Endothelial cell of umbilical vein (primary cell): ENCODE measurements around the gene KRTAP3-3. TPM values are rescaled to one million over a fixed set of nuclear protein-coding genes. Genes with fewer than 3 reads are reported as not detected.

ENCODE experiments used
- BruUV-seq: library from RNA; stranded (reverse); fragments of 400-500 nt; replicated peaks from 2 replicates; lab custom pipeline; 2021; lab: Mats Ljungman, UMichigan
- CTCF ChIA-PET: fragments of 300-600, 350-600 bp; sonication (Branson Sonifier 250); formaldehyde crosslinking; loops from one replicate; lab custom pipeline; 2021; ENCODE audit warnings: antibody characterized with exemption, inconsistent platforms; lab: Charles Lee
- POLR2A ChIA-PET: fragments of 300-600, 350-600 bp; sonication (Branson Sonifier 250); formaldehyde crosslinking; loops from one replicate; lab custom pipeline; 2021; ENCODE audit warnings: antibody characterized with exemption, inconsistent platforms; lab: Charles Lee
- DNase-seq: peaks from one replicate; pipeline ENCODE4 v3.0.0-alpha.2; 2011; ENCODE audit warnings: low read depth, low spot score
- FAIRE-seq: peaks from 2 replicates; lab custom pipeline; 2011; peaks lifted over from hg19 to GRCh38; lab: Jason Lieb, UNC
- H2AFZ ChIP-seq: 2 replicates; pipeline ENCODE4 v1.6.0; 2012; ENCODE audit warnings: low read depth, low read length, control low read depth, inconsistent platforms
- H3K27ac ChIP-seq: 2 replicates; pipeline ENCODE4 v1.5.1; 2011; ENCODE audit warnings: low read depth, mild to moderate bottlenecking, control low read depth, low read length, moderate library complexity; ENCODE audit not compliant: insufficient read depth
- H3K27me3 ChIP-seq, 2 experiments: 2 replicates each; pipeline versions ENCODE4 v1.6.0 to v1.6.1; 2011; ENCODE audit warnings: low read length in 2 of 2, mixed read lengths in 1 of 2; ENCODE audit not compliant: control insufficient read depth in 2 of 2, insufficient read depth in 2 of 2
- H3K36me3 ChIP-seq, 2 experiments: 2 replicates in 1 of 2; 3 replicates in 1 of 2; pipeline ENCODE4 v1.5.1; 2011; ENCODE audit warnings: low read length in 2 of 2, mild to moderate bottlenecking in 1 of 2, moderate library complexity in 1 of 2; ENCODE audit not compliant: control insufficient read depth in 2 of 2, insufficient read depth in 2 of 2; ENCODE audit errors: extremely low read depth in 1 of 2
- H3K4me1 ChIP-seq: 3 replicates; pipeline ENCODE4 v1.5.1; 2011; ENCODE audit warnings: mild to moderate bottlenecking, low read length; ENCODE audit not compliant: control insufficient read depth, insufficient read depth; ENCODE audit errors: extremely low read depth
- H3K4me2 ChIP-seq: 2 replicates; pipeline ENCODE4 v1.6.1; 2011; ENCODE audit warnings: low read length, control low read depth, mixed read lengths; ENCODE audit not compliant: insufficient read depth
- H3K4me3 ChIP-seq, 3 experiments: fragments of 200-600 bp in 1 of 3; sonication (generic), shearing (Covaris generic) in 1 of 3; replicated peaks in 1 of 3; 2 replicates each; pipeline ENCODE4 v1.5.1; 2011 to 2016; ENCODE audit warnings: control low read depth in 3 of 3, low read length in 3 of 3, mild to moderate bottlenecking in 2 of 3, inconsistent platforms in 1 of 3, low read depth in 1 of 3, moderate library complexity in 1 of 3; ENCODE audit not compliant: insufficient read depth in 1 of 3
- H3K79me2 ChIP-seq: 2 replicates; pipeline ENCODE4 v1.6.0; 2012; ENCODE audit warnings: low read length, inconsistent platforms; ENCODE audit not compliant: control insufficient read depth, insufficient read depth
- H3K9ac ChIP-seq: replicated peaks from 2 replicates; pipeline ENCODE3; 2011; ENCODE audit warnings: low read length, control low read depth; ENCODE audit not compliant: insufficient read depth; ENCODE audit errors: extremely low read depth
- H3K9me1 ChIP-seq: replicated peaks from 3 replicates; pipeline ENCODE4 v1.6.0; 2011; ENCODE audit warnings: mild to moderate bottlenecking, low read length; ENCODE audit not compliant: control insufficient read depth, insufficient read depth; ENCODE audit errors: extremely low read depth
- H3K9me3 ChIP-seq: replicated peaks from 2 replicates; pipeline ENCODE4 v1.5.1; 2012; ENCODE audit warnings: low read length, inconsistent platforms; ENCODE audit not compliant: control insufficient read depth, insufficient read depth
- H4K20me1 ChIP-seq: replicated peaks from 2 replicates; pipeline ENCODE3; 2011; ENCODE audit warnings: mild to moderate bottlenecking, low read length; ENCODE audit not compliant: control insufficient read depth, insufficient read depth; ENCODE audit errors: extremely low read depth
- CTCF ChIP-seq, 2 donors: IDR thresholded peaks; 1 replicate in 1 of 2; 2 replicates in 1 of 2; pipeline ENCODE4 v1.5.1; 2011; ENCODE audit warnings: low read length in 2 of 2, mild to moderate bottlenecking in 2 of 2, moderate library complexity in 2 of 2, control low read depth in 1 of 2, inconsistent platforms in 1 of 2, low read depth in 1 of 2; ENCODE audit not compliant: insufficient read depth in 1 of 2; ENCODE audit errors: extremely low read depth in 1 of 2
- EZH2 ChIP-seq: IDR thresholded peaks from 2 replicates; pipeline ENCODE4 v1.6.1; 2012; ENCODE audit warnings: borderline replicate concordance, low read depth, mild to moderate bottlenecking, moderate library complexity, low read length, inconsistent platforms; ENCODE audit not compliant: severe bottlenecking
- FOS ChIP-seq: IDR thresholded peaks from 2 replicates; pipeline ENCODE4 v1.6.1; 2011; ENCODE audit warnings: mild to moderate bottlenecking, low read length, moderate library complexity, borderline replicate concordance; ENCODE audit not compliant: insufficient read depth
- GATA2 ChIP-seq: IDR thresholded peaks from 2 replicates; pipeline ENCODE4 v1.7.0; 2011; ENCODE audit warnings: low read depth, mild to moderate bottlenecking, moderate library complexity, mixed read lengths, low read length; ENCODE audit not compliant: insufficient read length, insufficient read depth
- JUN ChIP-seq: IDR thresholded peaks from 2 replicates; pipeline ENCODE4 v1.6.1; 2011; ENCODE audit warnings: borderline replicate concordance, low read depth; ENCODE audit not compliant: insufficient read length, insufficient read depth
- MAX ChIP-seq: IDR thresholded peaks from 2 replicates; pipeline ENCODE4 v1.6.1; 2011; ENCODE audit not compliant: insufficient read depth, insufficient read length
- POLR2A ChIP-seq: IDR thresholded peaks from 2 replicates; pipeline ENCODE4 v1.6.1; 2012; ENCODE audit warnings: low read depth, mild to moderate bottlenecking, control low read depth, low read length
- dilution Hi-C: fragments of 300-500 bp; cut with MboI; formaldehyde crosslinking; loops from one replicate; pipeline ENCODE4 v1.15.0; 2019; ENCODE audit warnings: low sequenced_read_pairs; ENCODE audit not compliant: extremely low pct_ligation_motif_present
- intact Hi-C: fragments of 100-400 bp; cut with micrococcal nuclease; formaldehyde crosslinking; loops from one replicate; pipeline ENCODE4 v1.10.0; 2022
- polyA plus RNA-seq, 4 experiments: library from polyadenylated mRNA; depleted of rRNA in 3 of 4; stranded (reverse) in 3 of 4; unstranded in 1 of 4; fragments of >200 nt; gene quantifications; 2 replicates each; pipeline versions ENCODE4 v1.2.1 to v1.2.3, GENCODE V29; 2011 to 2012; ENCODE audit warnings: missing spikeins in 1 of 4
- total RNA-seq: library from RNA; stranded (reverse); gene quantifications from 2 replicates; pipeline ENCODE4 v1.2.3, GENCODE V29; 2021

Gene KRTAP3-3
- total and polyA plus RNA-seq, 2 donors (not counting 3 experiments of a cell fraction or from before 2014, with no cell fraction given), result not detected

DNA sequence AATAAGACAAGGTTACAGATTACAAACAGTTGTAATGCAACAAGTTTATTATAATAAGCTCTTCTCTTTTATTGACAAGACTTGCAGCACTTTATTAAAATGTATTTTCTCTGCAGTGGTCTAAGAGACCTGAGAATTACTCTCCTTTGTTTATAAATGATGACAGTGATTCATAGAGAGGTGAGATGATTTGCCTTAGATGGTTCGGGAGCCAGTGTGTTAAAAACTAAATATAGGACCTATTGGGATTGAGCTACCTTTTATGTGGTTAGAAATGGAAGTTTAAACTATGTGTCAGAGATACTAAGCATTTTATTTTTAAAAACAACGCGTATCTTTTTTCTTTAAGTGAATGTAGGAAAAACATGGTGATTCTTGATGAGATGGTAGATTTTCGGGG is 2.9 kb upstream of the KRTAP3-3 start:
- Histone ChIP-seq H3K9me1 (no peaks in the 10 kb centered on the region), H3K4me1 (no peaks in the 10 kb centered on the region), H3K27ac (no peak overlapping the region), H3K9ac (no peak overlapping the region), H3K27me3 (peaks cover 2 to 3% of the 10 kb centered on the region in 2 experiments), H3K9me3 (no peaks in the 10 kb centered on the region), H2AFZ (no peak overlapping the region), H3K79me2 (no peaks in the 10 kb centered on the region), H4K20me1 (no peaks in the 10 kb centered on the region), H3K36me3 (no peaks in the 10 kb centered on the region), H3K4me2 (no peak overlapping the region), H3K4me3 (no peak overlapping the region)
- FAIRE-seq, result no peak
- POLR2A ChIA-PET, result no interaction called here
- dilution Hi-C loops, result no loop called here
- no peak for DNase-seq
- CTCF ChIA-PET, result no interaction called here
- BruUV-seq, result no TSS peak
- intact Hi-C loops, result no loop called here
- no peak for TF ChIP-seq FOS
- no peak for TF ChIP-seq GATA2
- no peak for TF ChIP-seq EZH2
- no peak for TF ChIP-seq CTCF (IDR thresholded peaks at IDR 0.05; ENCODE audit: extremely low read depth in 1 of 2, insufficient read depth in 1 of 2, low read depth in 1 of 2, low read length in 2 of 2)
- no peak for TF ChIP-seq MAX
- TF ChIP-seq JUN, result no peak
- no peak for TF ChIP-seq POLR2A
